Activated T-cell treated with anti-CD3 and anti-CD28 coated beads for 4 hours (primary cell): ENCODE measurements around the gene CHRM5.
"Not testable (repeated sequence)": the region's sequence is repeated elsewhere in the genome, so short reads cannot be mapped to it uniquely, and the experiment has no call there.

ENCODE experiments used
- DNase-seq: peaks from one replicate; pipeline ENCODE4 v3.0.0-alpha.2; 2020

CHRM5 gene

DNA sequence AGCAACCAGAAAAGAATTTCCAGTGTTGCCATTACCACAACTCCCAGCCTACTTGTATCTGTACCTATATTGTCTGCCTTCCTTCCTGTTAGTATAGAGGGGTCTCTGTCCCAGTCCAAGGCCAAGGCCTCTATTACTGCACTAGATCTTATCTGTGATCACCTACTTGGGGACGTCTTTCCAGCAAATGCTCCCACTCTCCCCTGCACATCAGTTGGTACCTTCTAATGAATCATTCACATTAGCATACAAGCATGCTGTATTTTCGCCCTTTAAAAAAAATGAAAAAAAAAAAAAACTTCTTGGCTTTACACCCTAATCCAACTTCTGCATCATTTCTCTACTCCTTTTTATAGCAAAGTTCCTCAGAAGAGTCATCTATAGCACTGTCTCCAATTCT, 75.5 kb downstream of the CHRM5 start:
- DNase-seq: no peak

GRCh38 chr15:34046471-34047145, 78.3 kb downstream of the CHRM5 start:
- no peak for DNase-seq

- DNase-seq: no peak
Measured at GRCh38 chr15:34047893-34048775, 79.8 kb downstream of the CHRM5 start.

DNA sequence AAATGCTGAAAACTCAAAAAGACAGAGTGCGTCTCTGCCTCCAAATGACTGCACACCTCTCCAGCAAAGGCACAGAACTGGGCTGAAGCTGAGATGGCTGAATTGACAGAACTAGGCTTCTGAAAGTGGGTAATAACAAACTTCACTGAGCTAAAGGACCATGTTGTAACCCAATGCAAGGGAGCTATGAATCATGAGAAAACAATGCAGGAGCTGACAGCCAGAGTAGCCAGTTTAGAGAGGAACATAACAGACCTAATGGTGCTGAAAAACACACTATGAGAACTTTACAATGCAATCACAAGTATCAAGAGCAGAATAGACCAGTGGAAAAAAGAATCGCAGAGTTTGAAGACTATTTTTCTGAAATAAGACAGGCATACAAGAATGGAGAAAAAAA, 80.8 kb downstream of the CHRM5 start:
- DNase-seq: no peak

- DNase-seq: not testable (repeated sequence)
Measured at GRCh38 chr15:34050385-34050784, 82.1 kb downstream of the CHRM5 start.

DNA sequence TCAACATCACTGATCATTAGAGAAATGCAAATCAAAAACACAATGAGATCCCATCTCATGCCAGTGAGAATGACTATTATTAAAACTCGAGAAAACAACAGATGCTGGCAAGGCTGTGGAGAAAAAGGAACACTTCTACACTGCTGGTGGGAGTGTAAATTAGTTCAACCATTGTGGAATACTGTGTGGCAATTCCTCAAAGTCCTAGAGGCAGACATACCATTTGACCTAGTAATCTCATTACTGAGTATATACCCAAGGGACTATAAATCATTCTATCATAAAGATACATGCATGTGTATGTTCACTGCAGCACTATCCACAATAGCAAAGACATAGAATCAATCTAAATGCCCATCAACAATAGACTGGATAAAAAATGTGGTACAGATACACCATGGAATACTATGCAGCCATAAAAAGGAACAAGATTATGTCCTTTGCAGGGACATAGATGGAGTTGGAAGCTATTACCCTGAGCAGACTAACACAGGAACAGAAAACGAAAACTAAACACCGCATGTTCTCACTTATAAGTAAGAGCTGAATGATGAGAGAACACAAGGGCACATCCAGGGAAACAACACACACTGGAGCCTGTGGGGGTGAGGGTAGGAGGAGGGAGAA, 85.9 kb downstream of the CHRM5 start:
- DNase-seq: no peak

- no peak for DNase-seq
Measured at GRCh38 chr15:34055868-34056595, 87.7 kb downstream of the CHRM5 start.

DNA sequence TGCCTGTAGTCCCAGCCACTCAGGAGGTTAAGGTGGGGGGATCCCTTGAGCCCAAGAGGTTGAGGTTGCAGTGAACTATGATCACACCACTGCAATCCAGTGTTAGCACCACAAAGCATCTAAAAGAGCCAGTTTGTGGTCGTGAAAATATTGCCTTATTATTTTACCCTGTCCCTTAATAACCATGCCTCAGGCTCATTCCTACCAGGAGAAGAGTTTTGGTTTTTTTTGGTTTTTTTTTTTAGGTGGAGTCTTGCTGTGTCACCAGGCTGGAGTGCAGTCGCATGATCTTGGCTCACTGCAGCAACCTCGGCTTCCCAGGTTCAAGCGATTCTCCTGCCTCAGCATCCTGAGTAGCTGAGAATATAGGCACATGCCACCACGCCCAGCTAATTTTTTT, 88.6 kb downstream of the CHRM5 start:
- no peak for DNase-seq

DNA sequence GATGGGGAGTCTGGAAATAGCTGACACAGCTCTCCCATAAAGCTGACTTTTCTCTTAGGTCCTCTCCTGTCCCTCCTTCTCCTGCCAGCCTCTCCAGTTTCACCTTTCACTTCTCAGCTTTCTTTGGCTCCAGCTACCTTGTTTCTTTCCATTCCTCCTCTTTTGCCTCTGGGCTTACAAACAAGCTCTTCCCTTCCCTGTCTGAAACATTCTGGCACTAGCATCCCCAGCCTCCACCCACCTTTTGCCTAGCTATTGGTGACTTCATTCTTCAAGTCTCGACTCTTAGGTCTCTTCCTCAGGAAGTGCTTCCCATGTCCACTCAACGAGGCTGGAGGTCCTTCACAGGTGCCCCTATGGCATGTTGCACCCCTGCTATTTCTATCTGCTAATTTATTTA, 91.2 kb downstream of the CHRM5 start:
- DNase-seq: no peak

GRCh38 chr15:34059946-34060345, 91.6 kb downstream of the CHRM5 start:
- DNase-seq: no peak

GRCh38 chr15:34064438-34064837, 96.1 kb downstream of the CHRM5 start:
- no peak for DNase-seq

DNA sequence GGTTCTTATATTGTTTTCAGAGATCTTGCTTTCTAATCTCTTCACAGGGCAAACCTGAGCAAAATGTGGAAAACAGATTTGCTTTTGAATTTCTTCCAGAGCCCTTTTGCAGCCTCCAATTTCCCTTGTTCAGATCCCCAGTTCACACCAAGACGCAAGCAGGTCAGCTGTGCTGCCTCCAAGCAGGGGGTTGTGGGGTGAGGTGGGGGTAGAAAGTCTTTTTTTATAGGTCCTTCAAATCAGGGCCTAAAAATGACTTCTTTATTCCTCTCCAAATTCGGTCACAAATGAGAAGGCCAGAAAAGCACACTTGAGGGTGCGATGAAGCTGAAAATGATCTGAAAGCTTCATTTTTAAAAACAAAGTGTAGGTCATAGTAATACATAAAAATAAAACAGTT, 97.0 kb downstream of the CHRM5 start:
- DNase-seq: no peak

- DNase-seq: no peak
Measured at GRCh38 chr15:34065941-34066340, 97.6 kb downstream of the CHRM5 start.

DNA sequence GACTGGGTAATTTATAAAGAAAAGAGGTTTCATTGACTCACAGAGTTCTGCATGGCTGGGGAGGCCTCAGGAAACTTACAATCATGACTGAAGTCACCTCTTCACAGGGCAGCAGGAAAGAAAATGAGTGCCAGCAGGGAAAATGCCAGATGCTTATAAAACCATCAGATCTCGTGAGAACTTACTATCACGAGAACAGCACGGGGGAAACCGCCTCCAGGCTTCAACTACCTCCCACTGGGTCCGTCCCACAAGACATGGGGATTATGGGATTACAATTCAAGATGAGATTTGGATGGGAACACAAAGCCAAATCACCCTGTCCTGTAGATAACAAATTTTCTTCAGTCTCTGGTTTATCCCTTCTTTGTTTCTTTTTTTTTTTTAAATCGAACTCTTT, 101.7 kb downstream of the CHRM5 start:
- no peak for DNase-seq

DNA sequence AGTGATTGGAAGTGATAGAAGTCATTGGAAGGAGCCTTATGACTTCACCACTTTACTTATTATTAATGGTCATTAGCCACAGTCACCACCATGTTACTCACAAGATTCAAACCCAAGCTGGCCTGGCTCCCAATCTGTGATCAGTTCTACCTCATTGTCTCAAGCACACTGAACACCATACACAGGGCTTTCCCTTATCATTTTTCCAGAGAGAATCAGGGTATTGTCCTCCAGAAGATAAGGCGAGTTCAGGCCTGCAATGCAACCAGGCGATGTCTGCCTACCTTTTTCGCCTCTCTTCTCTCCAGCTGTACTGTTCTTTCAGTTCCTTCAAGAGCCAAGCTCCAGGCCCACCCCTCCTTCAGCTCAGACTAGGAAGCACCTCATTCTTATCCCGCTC, 108.5 kb downstream of the CHRM5 start:
- DNase-seq: no peak

GRCh38 chr15:34078900-34079299, 110.6 kb downstream of the CHRM5 start:
- no peak for DNase-seq

- DNase-seq: no peak
Measured at GRCh38 chr15:34079904-34080303, 111.6 kb downstream of the CHRM5 start.

DNA sequence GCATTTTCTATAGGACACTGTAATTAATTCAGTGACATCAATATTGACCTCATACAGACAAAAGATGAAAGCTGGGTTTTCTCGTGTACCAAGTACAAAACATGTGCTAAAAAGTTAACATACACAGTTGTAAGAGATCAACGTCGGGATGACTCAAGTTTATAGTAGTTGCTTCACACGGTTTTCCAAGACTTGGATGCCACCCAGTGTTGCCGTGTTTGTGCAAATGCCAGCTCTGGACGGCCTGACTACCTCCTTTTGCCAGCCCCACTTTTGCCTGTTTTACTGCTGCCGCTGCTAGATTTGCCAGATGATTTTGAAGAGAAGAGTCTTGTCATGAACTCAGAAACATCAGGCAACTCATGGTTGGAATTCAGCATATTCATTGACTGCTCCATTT, 115.8 kb downstream of the CHRM5 start:
- DNase-seq: no peak

DNA sequence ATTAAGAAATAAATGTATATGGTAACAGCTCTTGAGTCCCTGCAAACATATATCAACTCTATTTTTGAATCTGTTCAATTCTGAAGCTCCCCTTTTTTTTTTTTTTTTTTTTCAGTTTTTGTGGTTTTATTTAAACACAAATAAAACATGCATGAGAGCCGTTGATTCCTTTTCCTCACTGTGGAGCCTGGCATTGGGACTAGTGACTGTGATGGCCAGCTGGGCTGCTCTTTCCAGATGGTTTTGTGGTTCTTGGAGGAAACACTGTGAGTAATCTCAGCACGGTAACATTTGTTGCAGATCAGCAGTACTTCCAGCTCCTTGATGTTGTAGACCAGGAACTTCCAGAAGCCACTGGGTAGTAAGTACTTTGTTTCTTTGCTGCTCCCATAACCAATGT, 117.4 kb downstream of the CHRM5 start:
- DNase-seq: no peak

DNA sequence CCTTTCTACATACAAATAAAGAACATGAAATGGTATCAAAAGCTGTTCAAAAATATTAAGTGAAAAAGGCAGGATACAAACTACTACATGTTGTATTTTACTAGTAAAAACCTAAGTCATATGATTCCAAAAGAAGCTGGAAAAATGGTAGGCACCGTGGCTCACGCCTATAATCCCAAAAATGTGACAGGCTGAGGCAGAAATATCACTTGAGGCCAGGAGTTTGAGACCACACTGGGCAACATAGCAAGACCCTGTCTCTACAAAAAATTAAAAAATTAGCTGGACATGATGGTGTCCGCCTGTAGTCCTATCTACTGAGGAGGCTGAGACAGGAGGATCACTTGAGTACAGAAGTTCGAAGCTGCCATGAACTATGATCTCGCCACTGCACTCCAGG, 131.6 kb downstream of the CHRM5 start:
- no peak for DNase-seq

DNA sequence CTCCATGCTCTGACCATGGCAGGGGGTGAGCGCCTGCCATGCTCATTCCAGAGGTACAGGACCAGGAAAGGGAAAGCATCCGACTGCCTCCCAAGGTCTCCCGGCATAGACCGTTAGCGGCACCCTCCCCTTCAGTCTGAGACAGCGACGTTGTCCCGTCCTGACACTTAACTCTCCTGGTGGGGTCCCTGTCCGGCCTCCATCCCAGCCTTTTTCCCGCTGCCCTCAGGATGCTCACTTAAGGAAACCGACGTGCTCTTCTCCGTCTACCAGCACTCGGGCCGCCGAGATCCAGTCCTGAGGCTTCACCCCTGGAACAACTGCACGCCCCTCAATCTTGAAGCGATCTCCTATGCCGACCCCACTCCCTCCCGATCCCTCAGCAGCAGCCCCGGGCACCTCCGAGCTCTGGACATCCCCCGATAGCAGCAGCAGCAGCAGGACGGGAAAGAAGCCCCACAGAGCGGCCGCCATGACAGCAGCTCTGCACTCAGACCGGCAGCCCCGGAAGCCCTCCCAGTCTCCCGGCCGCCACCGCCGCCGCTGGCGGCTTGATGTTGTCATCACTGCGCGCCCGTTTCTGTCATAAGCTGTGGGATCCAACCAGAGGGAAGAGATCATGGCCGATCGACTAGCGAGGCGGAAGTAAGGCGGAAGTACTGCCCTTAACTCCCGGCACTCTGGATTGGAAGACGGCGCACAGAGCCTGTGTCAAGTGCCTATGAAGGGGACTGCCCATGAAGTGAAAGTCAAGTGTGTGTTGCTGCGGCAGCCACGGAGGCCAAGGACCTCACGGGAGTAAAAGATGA, 133.3 kb downstream of the CHRM5 start, which contains the start of the genes EMC7 and PGBD4:
Gene EMC7 (minus strand): TSS at position 497 of the 809 bp plus-strand sequence. CDS start 23 bp downstream, at position 474.
Gene PGBD4 (plus strand): TSS at position 718 of the 809 bp plus-strand sequence. CDS start 449 bp downstream, outside the sequence.
- DNase-seq: peak; percentile 99
